Body of pancreas (tissue), 4 donors: ENCODE measurements around the gene ADAMTS13.

ENCODE experiments used
- POLR2A ChIP-seq, 3 donors: fragments of 450-650 bp; IDR thresholded peaks; one replicate each; pipeline ENCODE4 v1.6.1; 2016; ENCODE audit warnings: antibody characterized with exemption in 3 of 3, mild to moderate bottlenecking in 2 of 3
- TF ChIP-seq, protein P1 (sequence below), 7 experiments: fragments of 450-650 bp in 4 of 7; fragments of 200-600 bp in 3 of 7; sonication (generic) in 3 of 7; IDR thresholded peaks; one replicate each; pipeline ENCODE4 v1.5.1; 2016 to 2019; ENCODE audit warnings: antibody characterized with exemption in 7 of 7

DNA sequence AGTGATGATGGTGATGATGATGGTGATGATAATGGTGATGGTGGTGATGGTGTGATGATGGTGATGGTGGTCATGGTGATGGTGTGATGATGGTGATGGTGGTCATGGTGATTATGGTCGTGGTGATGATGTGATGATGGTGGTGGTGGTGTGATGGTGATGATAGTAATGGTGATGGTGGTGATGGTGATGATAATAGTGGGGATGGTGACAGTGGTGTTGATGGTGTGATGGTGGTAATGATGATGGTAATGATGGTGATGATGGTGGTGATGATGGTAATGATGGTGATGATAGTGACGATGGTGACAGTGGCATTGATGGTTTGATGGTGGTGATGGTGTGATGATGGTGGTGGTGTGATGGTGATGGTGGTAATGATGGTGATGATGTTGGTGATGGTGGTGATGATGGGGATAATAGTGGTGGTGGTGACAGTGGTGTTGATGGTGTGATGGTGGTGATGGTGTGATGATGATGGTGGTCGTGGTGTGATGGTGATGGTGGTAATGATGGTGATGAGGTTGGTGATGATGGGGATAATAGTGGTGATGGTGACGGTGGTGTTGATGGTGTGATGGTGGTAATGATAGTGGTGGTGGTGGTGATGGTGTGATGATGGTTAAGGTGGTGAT lies 39.5 kb upstream of the ADAMTS13 start:
- TF ChIP-seq POLR2A (IDR thresholded peaks at IDR 0.05), result no peak
- TF ChIP-seq, protein P1, sequence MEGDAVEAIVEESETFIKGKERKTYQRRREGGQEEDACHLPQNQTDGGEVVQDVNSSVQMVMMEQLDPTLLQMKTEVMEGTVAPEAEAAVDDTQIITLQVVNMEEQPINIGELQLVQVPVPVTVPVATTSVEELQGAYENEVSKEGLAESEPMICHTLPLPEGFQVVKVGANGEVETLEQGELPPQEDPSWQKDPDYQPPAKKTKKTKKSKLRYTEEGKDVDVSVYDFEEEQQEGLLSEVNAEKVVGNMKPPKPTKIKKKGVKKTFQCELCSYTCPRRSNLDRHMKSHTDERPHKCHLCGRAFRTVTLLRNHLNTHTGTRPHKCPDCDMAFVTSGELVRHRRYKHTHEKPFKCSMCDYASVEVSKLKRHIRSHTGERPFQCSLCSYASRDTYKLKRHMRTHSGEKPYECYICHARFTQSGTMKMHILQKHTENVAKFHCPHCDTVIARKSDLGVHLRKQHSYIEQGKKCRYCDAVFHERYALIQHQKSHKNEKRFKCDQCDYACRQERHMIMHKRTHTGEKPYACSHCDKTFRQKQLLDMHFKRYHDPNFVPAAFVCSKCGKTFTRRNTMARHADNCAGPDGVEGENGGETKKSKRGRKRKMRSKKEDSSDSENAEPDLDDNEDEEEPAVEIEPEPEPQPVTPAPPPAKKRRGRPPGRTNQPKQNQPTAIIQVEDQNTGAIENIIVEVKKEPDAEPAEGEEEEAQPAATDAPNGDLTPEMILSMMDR (IDR thresholded peaks at IDR 0.05), result no peak
